NCI-H446 (cell line): ENCODE data around the gene CST6.

Source experiments
- DNase-seq, 2 experiments: peaks; one replicate each; lab custom pipeline; 2025; lab: John Stamatoyannopoulos, UW

The CST6 gene

DNA sequence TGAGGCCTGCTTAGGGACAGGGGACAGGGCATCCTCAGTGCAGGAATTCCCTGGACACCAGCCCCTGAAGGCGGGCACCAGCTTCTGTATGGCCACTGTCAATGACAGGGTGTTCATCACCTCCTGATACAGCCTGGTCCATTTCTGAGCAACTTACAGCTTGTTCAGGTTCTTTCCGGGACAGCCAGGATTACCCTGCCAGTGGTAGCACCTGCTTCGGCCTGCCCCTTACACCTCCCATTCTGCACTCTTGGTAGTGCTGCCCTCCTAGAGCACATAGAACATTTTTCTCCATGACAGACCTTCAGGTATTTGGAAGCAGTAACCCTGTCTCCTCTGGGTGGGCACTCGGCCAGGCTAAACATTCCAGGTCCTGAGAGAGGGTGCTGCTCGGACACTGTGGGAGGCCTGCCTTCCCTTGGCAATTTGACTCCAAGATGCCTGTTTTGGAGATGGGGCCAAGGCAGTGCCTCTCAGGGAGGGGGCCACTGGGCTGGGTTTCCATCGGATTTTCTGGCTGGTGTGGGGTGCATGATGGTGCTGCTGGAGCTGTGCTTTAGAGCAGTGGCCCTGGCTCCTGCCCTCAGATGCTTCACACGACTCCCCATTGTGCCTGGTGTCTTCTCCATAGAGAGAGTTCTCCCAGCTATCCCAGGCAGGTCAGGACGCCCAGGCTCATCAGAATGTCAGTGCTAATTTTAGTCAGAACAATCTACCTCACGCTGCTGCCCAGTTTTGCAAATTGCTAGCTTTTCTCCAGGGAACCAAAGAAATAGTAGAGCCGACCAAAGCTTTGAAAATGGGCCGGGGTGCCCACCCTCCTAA is 35.9 kb downstream of the CST6 start:
- DNase-seq, result no peak

GRCh38 chr11:66048547-66049323 is 36.9 kb downstream of the CST6 start, which contains the start of gene GAL3ST3:
Gene GAL3ST3 (minus strand): TSS chr11:66049161. CDS start chr11:66045415, 3,746 bp downstream.
- DNase-seq, result no peak

GRCh38 chr11:66050581-66051231 is 38.9 kb downstream of the CST6 start:
- no peak for DNase-seq

- DNase-seq, result no peak
These were observed 39.6 kb downstream of the CST6 start for GRCh38 chr11:66051371-66051765.

DNA sequence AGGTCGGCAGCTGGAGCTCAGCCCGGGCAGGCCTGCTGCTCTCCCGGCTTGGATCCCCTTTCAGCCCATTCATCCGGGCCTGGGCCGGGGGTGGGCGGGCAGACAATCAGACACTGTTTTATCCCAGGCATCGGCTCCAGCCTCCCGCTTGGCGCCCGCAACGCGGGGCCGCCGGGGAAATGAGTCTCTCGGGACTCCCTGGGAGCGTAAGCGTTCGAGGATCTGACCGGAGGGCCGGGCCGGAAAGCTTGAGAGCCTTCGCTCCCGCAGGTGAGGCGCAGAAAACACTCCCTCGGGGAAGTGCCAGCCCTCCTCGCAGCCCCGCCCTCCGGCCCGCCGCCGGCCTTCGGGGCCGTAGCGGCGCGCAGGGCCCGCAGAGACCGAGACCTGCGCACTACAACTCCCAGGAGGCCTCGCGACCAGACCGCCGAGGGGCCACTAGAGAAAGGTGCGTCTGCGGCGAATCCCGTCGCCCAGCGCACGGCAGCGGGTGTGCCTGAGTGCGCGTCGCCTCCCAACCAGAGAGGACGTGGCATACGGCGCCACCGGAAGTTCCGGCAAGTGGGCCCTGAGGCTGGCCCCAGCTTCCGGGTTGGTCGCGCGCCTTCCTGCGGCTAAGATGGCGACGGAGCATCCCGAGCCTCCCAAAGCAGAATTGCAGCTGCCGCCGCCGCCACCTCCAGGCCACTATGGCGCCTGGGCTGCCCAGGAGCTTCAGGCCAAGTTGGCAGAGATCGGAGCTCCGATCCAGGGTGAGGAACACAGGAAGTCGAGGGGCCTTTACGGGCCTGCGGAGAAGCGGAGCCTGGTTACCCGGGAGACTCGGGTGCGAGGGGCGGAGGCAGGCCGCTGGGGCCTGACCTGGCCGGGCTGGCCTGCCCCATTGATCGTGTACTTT is 40.2 kb downstream of the CST6 start, which contains the start of gene SF3B2:
TSS of gene SF3B2 (plus strand) at position 599 of the 898 bp plus-strand sequence. CDS start at position 620, 21 bp downstream.
- DNase-seq, result peak; percentile 90 to 99

DNA sequence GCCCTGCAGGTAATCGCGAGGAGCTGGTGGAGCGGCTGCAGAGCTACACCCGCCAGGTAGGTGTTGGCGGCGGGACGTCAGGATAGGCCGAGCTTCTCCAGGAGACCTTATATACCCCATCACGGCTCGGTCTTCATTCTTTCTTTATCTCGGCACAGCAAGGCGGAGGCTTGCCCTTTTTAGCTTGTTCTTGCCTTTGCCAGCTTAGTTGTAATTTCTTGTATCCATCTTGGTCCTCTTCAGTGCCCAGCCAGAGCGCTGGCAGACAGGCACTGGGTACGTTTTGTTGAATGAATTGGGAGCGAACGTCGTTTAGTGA is 40.8 kb downstream of the CST6 start:
- no peak for DNase-seq

DNA sequence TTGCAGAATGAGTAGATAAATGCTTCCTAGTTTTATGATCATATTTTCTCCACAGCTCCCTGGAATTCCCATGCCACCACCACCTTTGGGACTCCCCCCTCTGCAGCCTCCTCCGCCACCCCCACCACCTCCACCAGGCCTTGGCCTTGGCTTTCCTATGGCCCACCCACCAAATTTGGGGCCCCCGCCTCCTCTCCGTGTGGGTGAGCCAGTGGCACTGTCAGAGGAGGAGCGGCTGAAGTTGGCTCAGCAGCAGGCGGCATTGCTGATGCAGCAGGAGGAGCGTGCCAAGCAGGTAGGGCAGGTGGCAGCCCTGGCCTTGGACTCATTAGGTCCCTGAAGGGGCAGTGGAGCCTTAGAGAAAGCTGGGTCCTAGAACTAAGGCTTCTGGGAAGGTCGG is 43.2 kb downstream of the CST6 start:
- DNase-seq, result no peak

DNA sequence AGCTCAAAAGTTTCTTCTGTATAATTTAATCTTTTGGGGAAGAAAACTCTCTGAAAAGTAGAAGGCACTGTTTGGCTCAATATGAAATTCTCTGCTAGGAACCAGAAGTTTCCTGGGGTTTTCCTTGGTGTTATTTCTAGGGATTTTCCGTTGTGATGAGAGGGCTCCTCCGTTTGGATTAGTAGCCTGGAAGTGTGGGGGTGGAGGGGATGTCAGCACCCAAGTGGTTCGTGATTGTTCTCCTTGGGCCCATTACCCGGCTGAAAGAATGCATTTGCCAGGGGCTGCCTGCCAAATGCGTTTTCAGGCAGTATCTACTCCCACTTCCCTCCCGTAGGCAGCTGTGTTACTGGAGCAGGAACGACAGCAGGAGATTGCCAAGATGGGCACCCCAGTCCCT is 44.7 kb downstream of the CST6 start:
- no peak for DNase-seq

DNA sequence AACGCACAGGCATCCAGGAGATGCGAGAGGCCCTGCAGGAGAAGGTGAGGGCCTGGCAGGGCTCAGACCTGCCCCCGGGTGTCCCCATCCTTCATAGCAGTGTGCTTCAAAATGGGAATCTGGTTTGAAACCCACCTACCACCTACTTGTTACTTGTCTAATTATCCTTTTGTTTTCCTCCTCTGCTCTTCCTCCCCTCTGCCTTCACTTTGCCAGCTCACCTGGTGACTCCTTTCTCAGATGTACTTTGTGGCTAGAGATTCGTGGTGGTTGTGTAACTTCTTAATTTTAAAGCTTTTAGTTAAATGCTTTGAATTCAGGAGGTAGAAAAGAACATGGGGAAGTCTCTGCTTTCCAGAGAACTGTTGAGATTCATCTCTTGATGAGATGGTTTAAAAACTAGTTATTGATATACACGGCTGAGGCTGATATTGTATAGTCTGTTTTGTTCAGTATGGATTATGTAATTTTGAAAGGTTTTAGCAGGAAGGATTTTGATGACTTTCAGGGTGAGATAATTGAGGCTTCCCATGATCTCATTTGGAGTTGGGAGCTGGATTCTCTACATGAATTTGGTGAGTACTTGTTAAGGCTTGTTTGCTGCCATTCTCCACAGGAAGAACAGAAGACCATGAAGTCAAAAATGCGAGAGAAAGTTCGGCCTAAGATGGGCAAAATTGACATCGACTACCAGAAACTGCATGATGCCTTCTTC is 48.3 kb downstream of the CST6 start:
- DNase-seq, result no peak

DNA sequence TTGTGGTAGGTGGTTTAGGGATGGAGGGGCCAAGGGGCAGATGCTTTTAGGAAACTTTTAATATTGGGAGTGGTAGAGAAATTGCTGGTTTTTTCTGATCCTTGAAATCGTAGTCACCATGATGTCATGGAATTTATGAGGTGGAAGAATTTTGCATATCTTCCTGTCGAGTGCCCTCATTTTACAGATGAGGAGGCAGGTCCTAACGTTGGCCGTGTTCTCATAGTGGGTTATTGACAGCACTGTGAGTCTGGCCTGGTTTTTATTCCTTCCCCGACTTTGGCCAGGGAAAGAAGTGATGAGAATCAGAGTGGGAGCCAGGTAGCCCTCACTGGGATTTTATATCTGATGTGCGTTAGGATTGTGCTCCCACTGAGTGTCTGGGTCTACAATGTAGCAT is 49.5 kb downstream of the CST6 start:
- no peak for DNase-seq

DNA sequence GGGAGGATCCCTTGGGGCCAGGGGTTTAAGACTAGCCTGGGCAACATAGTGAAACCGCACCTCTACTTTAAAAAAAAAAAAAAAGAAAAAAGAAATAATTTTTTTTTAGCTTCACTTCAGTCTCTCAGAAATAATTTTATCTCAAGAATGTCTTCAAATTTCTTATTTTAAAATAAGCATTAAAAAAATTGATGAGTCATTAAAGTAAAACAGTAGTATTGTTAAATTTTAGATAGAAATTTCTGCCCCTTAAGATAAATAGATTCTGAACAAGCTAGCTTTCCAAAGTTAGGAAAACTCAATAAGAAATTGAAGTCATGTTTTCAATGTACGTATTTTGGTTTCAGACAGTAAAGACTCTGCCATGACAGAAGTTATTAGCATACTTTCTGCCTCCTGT is 50.6 kb downstream of the CST6 start:
- DNase-seq, result no peak
